HepG2 (cell line): ENCODE data around the gene SERPINA6. TPM values are rescaled to one million over a fixed set of nuclear protein-coding genes. Genes with fewer than 3 reads are reported as not detected.

Source experiments
- AHDC1 ChIP-seq: sonication (generic); formaldehyde crosslinking; IDR thresholded peaks from 2 replicates; pipeline ENCODE4 v1.5.1; 2020; ENCODE audit warnings: mild to moderate bottlenecking, missing genetic modification reagents, borderline replicate concordance
- BCL3 ChIP-seq: sonication (generic); formaldehyde crosslinking; IDR thresholded peaks from 2 replicates; pipeline ENCODE4 v1.5.1; 2020; ENCODE audit warnings: mild to moderate bottlenecking, missing genetic modification reagents, moderate library complexity
- CREB1 ChIP-seq, 2 experiments: fragments of 450-650 bp in 1 of 2; IDR thresholded peaks; 2 replicates each; pipeline ENCODE4 v1.6.1; 2016 to 2017; ENCODE audit warnings: control low read depth in 1 of 2, mild to moderate bottlenecking in 1 of 2, missing compliant biosample characterization in 1 of 2, missing genetic modification characterization in 1 of 2
- EZH2 ChIP-seq: conservative IDR thresholded peaks from 2 replicates; pipeline ENCODE4 v1.6.1; 2012; ENCODE audit warnings: mild to moderate bottlenecking, low read depth, low read length, moderate library complexity
- IRX3 ChIP-seq: sonication (generic); formaldehyde crosslinking; IDR thresholded peaks from 2 replicates; pipeline ENCODE4 v1.8.1; 2023; ENCODE audit warnings: mild to moderate bottlenecking, low read depth, missing genetic modification reagents, borderline replicate concordance
- PAX8 ChIP-seq: sonication (generic); formaldehyde crosslinking; IDR thresholded peaks from 2 replicates; pipeline ENCODE4 v1.8.0; 2022; ENCODE audit warnings: mild to moderate bottlenecking, missing genetic modification reagents, borderline replicate concordance
- PBX2 ChIP-seq: IDR thresholded peaks from 2 replicates; pipeline ENCODE4 v1.6.1; 2016; ENCODE audit warnings: control low read depth
- PHF8 ChIP-seq: sonication (generic); formaldehyde crosslinking; IDR thresholded peaks from 2 replicates; pipeline ENCODE4 v1.5.0; 2020; ENCODE audit warnings: missing genetic modification reagents
- SRSF9 ChIP-seq: fragments of 200-400 bp; formaldehyde crosslinking; IDR thresholded peaks from 2 replicates; pipeline ENCODE4 v1.6.1; 2018; ENCODE audit warnings: borderline replicate concordance, mild to moderate bottlenecking, low read depth, low read length; ENCODE audit not compliant: insufficient read depth, poor library complexity, severe bottlenecking
- TRAFD1 ChIP-seq: sonication (generic); formaldehyde crosslinking; IDR thresholded peaks from 2 replicates; pipeline ENCODE4 v1.5.1; 2020; ENCODE audit warnings: missing genetic modification reagents, mild to moderate bottlenecking, borderline replicate concordance
- UBTF ChIP-seq: sonication (generic); formaldehyde crosslinking; IDR thresholded peaks from 2 replicates; pipeline ENCODE4 v1.4.0; 2020; ENCODE audit warnings: mild to moderate bottlenecking, missing genetic modification reagents
- ZGPAT ChIP-seq: IDR thresholded peaks from 2 replicates; pipeline ENCODE4 v1.6.1; 2016; ENCODE audit warnings: mild to moderate bottlenecking
- ZNF329 ChIP-seq: sonication (generic); formaldehyde crosslinking; IDR thresholded peaks from 2 replicates; pipeline ENCODE4 v1.9.0; 2021; ENCODE audit warnings: low read depth, mild to moderate bottlenecking, missing genetic modification reagents
- ZNF761 ChIP-seq: sonication (generic); formaldehyde crosslinking; conservative IDR thresholded peaks from 2 replicates; pipeline ENCODE4 v1.4.0; 2020; ENCODE audit warnings: mild to moderate bottlenecking, missing genetic modification reagents
- polyA plus RNA-seq, 8 experiments: library from polyadenylated mRNA; depleted of rRNA in 3 of 8; stranded (reverse) in 7 of 8; unstranded in 1 of 8; fragments of >200 nt; fragmentation: Illumina TruSeq in 4 of 8; extraction: Trizol in 4 of 8; gene quantifications; 2 replicates each; pipeline versions ENCODE4 v1.2.1 to v1.2.3, GENCODE V29; 2011 to 2016; ENCODE audit warnings: low read depth in 4 of 8, missing spikeins in 1 of 8, mixed read lengths in 1 of 8; ENCODE audit not compliant: insufficient read depth in 1 of 8
- total RNA-seq, 5 experiments: library from RNA; depleted of rRNA; stranded (reverse); fragments of >200 nt; fragmentation: Illumina TruSeq; extraction: Trizol; gene quantifications; 2 replicates each; pipeline ENCODE4 v1.2.3, GENCODE V29; 2016; ENCODE audit warnings: low read depth in 1 of 5

Gene SERPINA6
- total and polyA plus RNA-seq, 2 of the 13 experiments (the other 11 are each of a cell fraction or from before 2014, with no cell fraction given) = 260 to 333 TPM

GRCh38 chr14:94355191-94355794 lies 32.2 kb upstream of the SERPINA6 start (continued):
- TF ChIP-seq AHDC1 (CRISPR knock-in tag) (peak; percentile 50; the same call in 1 of the 2 replicates), TRAFD1 (CRISPR knock-in tag) (no peak), PBX2 (CRISPR knock-in tag) (no peak), UBTF (CRISPR knock-in tag) (no peak), ZGPAT (CRISPR knock-in tag) (peak; percentile 55; the same call in 1 of the 2 replicates), CREB1 (IDR thresholded peaks at IDR 0.05) (peak; percentile 53; the same call in 1 of the 2 replicates), CREB1 (CRISPR knock-in tag; IDR thresholded peaks at IDR 0.05) (peak; percentile 79), IRX3 (CRISPR knock-in tag) (no peak), ZNF761 (CRISPR knock-in tag) (no peak), SRSF9 (no peak), ZNF329 (CRISPR knock-in tag) (no peak), EZH2 (no peak), BCL3 (CRISPR knock-in tag) (peak; percentile 90; the same call in 1 of the 2 replicates), PAX8 (CRISPR knock-in tag) (no peak), PHF8 (CRISPR knock-in tag) (no peak)
